GM18508 (cell line): ENCODE results near the gene MSI2.
"Not testable (repeated sequence)": the region's sequence is repeated elsewhere in the genome, so short reads cannot be mapped to it uniquely, and the experiment has no call there.

Source experiments
- ATAC-seq: cut with Tn5 transposase; IDR thresholded peaks from one replicate; pipeline ENCODE4 v1.9.1; 2021; ENCODE audit warnings: moderate number of reproducible peaks; ENCODE audit not compliant: insufficient read depth, unreplicated experiment

Gene MSI2

GRCh38 chr17:57255776-57256681, at the start of gene MSI2:
TSS of gene MSI2 (plus strand) at chr17:57256523. CDS start at chr17:57256743, 220 bp downstream.
- ATAC-seq: no peak

GRCh38 chr17:57206928-57207327, 49.4 kb upstream of the MSI2 start:
- no peak for ATAC-seq

- ATAC-seq: no peak
These were observed 48.9 kb upstream of the MSI2 start for GRCh38 chr17:57207396-57207795.

- no peak for ATAC-seq
These were observed 46.1 kb upstream of the MSI2 start for GRCh38 chr17:57210224-57210553.

GRCh38 chr17:57210972-57211411, 45.3 kb upstream of the MSI2 start:
- ATAC-seq: no peak

GRCh38 chr17:57211543-57211942, 44.8 kb upstream of the MSI2 start:
- ATAC-seq: no peak

GRCh38 chr17:57213180-57213825, 43.0 kb upstream of the MSI2 start:
- ATAC-seq: no peak

- ATAC-seq: no peak
These were observed 41.0 kb upstream of the MSI2 start for GRCh38 chr17:57215317-57215716.

- ATAC-seq: no peak
These were observed 34.7 kb upstream of the MSI2 start for GRCh38 chr17:57221366-57222350.

GRCh38 chr17:57222422-57222821, 33.9 kb upstream of the MSI2 start:
- ATAC-seq: not testable (repeated sequence)

GRCh38 chr17:57225127-57225526, 31.2 kb upstream of the MSI2 start:
- no peak for ATAC-seq

DNA sequence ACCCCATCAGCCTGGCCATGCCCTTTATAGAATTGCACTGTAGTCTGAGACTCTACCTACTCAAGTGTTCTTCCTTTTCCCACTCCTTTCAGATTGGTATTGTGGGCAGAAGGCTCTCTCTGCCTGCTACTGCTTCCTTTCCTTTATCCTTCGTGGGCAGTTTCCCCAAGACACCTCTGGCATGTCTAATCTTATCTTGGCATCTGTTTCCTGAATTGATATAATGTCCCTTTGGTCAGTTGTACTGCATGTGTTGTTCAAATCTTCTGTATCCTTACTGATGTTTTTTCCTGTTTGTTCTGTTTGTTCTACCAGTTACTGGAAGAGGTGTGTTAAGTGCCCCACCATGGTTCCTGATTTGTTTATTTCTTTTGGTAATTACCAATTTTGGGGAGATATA, 29.5 kb upstream of the MSI2 start:
- no peak for ATAC-seq

- ATAC-seq: no peak
These were observed 27.4 kb upstream of the MSI2 start for GRCh38 chr17:57228911-57229310.

GRCh38 chr17:57234061-57234738, 22.1 kb upstream of the MSI2 start:
- ATAC-seq: no peak

DNA sequence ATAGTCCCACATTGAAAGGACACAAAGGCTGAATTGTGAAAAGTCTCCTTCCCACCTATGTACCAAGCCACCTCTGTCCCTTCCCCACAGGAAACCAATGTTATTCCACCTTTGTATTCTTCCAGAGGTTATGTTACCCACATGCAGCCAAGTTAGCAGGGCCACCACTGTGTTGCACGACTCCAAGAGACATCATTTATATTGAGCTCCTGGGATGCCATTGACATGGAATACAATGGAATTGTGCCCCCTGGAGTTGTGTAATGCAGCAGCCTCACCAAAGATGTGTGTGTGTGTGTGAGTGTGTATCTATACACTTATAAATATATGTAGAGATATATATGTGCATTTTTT, 21.6 kb upstream of the MSI2 start:
- ATAC-seq: no peak

GRCh38 chr17:57235124-57235523, 21.2 kb upstream of the MSI2 start:
- ATAC-seq: no peak

DNA sequence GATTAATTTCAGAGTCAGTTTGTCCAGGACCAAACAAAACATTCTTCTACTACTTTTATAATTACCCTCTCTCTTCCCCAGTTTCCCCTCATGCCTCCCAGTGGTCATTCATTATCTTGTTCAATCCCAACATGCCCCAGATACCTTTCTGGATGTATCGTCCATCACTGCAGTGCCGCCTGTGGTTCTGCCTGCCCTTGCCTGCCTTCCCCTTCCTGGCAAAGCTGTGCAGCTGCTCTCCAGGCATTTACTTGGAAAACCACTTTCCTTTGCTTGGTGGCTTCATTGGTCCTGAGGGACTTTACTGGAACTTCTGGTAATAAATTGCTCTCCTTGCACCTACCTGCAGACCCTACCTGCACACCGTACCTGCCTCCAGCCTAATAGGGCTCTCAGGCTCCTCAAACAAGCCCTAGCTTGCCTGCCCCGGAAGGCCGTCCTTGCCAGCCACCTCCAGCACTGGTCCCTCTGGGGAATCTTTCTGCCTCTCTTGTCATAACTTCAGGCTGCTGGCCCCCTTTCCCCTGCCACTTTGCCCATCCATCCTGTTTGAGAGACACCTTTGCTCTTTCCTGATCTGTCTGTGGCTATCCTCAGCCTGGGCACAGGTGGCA, 19.5 kb upstream of the MSI2 start:
- no peak for ATAC-seq

- ATAC-seq: no peak
These were observed 15.7 kb upstream of the MSI2 start for GRCh38 chr17:57240648-57241047.

DNA sequence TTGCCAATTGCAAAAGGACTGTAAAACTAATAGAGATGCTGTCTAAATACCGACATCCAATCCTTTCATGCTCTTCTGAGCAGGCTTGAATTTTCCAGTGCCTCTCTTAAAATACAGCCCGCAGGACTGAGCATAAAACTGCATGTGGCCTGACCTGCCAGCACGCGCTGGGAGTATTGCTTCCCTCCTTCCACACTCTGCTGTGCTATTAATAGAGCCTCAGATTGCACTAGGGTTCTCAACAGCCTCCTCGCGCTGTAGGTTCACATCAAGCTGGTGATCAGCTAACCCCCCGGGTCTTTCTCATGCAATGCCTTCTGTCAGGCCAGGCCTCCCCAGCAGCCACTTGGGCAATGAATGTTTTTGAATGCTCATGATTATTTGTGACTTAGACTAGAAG, 14.2 kb upstream of the MSI2 start:
- ATAC-seq: no peak

GRCh38 chr17:57243171-57243622, 13.1 kb upstream of the MSI2 start:
- ATAC-seq: no peak
